HG03108 (cell line): ENCODE measurements around the gene HAUS6.
A peak's percentile ranks its signal among the peaks of the same experiment; 100 is the strongest.
"Not testable (repeated sequence)": the region's sequence is repeated elsewhere in the genome, so short reads cannot be mapped to it uniquely, and the experiment has no call there.

Experiments
- ATAC-seq: cut with Tn5 transposase; IDR thresholded peaks from one replicate; pipeline ENCODE4 v1.9.1; 2021; ENCODE audit warnings: moderate library complexity; ENCODE audit not compliant: unreplicated experiment

The HAUS6 gene

GRCh38 chr9:19119246-19119645 is 16.5 kb upstream of the HAUS6 start:
- ATAC-seq: no peak

DNA sequence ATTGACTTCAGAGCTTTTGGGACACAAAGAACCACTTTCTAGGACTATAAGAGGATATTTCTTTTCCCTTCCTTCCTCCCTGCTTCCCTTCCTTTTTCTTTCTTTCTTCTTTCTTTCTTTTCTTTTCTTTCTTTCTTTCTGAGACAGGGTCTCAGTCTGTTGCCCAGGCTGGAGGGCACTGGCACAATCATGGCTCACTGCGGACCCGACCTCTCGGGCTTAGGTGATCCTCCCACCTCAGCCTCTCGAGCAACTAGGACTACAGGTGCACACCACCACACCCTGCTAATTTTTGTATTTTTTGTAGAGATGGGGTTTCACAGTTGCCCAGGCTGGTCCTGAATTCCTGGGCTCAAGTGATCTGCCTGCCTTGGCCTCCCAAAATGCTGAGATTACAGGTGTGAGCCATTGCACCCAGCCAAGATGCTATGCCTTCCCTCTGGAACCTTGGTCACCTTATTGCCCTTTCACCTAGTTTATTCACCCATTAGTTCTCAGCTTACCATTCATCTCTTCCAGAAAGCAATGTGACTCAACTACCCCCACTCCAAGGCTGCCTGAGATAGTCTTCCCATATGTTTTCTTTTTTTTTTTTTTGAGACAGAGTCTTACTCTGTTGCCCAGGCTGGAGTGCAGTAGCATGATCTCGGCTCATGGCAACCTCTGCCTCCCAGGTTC is 14.5 kb upstream of the HAUS6 start:
- ATAC-seq: no peak

GRCh38 chr9:19116107-19116790 is 13.5 kb upstream of the HAUS6 start:
- ATAC-seq: no peak

GRCh38 chr9:19114680-19115270 is 12.1 kb upstream of the HAUS6 start:
- no peak for ATAC-seq

- ATAC-seq: no peak
Measured at GRCh38 chr9:19113964-19114679, 11.4 kb upstream of the HAUS6 start.

DNA sequence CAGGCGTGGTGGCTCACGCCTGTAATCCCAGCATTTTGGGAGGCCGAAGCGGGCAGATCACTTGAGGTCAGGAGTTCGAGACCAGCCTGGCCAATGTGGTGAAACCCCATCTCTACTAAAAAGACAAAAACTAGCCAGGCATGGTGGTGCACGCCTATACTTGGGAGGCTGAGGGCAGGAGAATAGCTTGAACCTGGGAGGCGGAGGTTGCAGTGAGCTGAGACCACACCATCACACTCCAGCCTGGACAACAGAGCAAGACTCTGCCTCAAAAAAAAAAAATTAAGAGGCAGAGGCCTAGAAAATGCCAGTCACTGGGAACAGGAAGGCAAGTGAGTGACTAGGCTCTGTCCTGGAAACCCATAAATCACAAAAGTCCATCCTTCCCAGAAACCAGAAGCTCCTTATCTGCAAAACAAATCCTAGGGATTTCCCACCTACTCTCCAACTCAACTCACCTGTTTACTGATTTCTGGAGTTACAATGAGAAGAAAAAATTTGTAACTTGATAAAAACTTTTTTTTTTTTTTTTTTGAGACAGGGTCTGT is 10.4 kb upstream of the HAUS6 start:
- not testable (repeated sequence) for ATAC-seq

DNA sequence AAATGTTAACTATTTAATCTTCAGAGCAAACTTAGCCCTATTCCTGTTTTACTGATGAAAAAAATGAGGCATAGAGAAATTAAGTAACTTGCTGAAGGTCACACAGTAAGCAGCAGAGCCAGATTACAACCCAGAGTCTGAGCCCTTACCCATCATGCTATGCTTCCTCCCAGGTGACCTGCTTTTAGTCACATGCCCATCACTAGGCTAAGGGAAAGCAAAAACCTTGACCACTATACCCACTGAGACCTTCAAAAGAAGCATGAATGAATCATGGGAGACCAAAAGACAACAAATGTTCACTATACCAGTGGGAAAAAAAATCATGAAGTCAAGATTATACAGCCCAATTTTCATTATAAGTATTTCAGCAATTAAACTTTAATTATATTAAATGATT is 5.3 kb upstream of the HAUS6 start:
- ATAC-seq: no peak

DNA sequence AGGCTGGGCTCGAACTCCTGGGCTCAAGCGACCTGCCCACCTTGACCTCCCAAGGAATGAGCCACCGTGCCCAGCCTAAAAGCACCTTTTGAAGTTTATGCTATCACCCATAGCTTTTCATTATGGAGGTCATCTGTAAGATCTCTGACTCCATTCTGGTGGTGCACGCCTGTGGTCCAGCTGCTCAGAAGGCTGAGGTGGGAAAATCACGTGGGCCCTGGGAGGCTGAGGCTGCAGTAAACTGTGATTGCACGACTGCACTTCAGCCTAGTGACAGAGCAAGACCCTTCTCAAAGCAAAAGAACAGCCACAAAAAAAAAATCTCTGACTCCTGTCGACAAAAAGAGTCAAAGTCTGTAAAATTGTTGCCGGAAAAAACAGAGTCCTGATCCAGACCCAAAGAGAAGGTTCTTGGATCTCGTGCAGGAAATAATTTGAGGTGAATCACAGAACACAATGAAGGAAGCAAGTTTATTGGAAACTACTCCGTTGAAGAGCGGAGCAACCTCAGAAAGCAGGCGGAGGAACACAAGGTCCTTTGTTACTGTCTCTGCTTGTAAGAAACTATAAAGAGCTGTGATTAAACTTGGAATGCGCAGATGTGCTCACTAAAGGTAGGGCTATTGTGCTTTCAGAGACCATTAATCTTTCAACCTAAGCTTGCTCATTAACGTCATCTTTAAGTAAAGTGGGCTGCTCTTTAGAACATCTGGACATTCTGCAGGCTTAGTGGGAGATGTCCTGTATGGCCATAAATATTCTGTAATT is 2.0 kb upstream of the HAUS6 start:
- ATAC-seq: no peak

- peak; percentile 32 for ATAC-seq
Measured at GRCh38 chr9:19102181-19102630, 498 bp downstream of the HAUS6 start.

- no peak for ATAC-seq
Measured at GRCh38 chr9:19101203-19101602, 1.5 kb downstream of the HAUS6 start.

GRCh38 chr9:19097431-19097830 is 5.3 kb downstream of the HAUS6 start:
- not testable (repeated sequence) for ATAC-seq

DNA sequence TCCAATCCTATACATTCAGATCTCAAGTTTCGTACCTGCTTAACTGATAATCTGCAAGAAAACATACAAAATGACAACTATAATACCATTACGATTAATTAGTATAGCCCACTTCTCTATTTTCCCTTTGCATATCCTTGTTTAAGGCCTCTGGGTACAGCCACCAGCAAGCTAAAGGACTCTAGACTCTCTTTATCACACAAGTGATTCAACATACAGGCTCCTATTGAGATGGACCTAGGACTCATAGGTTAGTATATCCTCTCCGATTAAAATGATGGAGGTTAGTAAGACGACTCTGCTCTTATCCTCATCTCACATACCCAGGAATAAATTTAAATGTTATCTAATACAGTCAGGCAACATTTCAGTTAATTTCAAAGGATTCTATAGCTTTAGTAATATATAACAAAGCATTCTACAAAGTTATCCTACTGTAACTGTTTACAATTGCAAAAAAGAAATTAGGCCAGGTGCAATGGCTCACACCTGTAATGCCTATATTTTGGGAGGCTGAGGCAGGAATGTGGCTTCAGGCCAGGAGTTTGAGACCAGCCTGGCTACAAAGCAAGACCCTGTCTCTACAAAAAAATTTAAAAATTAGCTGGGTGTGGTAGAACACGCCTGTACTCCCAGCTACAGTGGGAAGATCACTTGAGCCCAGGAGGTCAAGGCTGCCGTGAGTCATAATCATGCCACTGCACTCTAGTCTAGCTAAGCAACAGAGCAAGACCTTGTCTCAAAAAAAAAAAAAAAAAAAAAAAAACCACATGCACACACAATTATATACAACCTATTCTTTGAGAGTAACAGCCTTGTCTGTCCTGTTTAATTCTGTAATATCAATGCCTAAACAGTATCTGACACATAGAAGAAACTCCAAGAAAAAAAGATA is 15.4 kb downstream of the HAUS6 start:
- ATAC-seq: no peak

- ATAC-seq: no peak
Measured at GRCh38 chr9:19085295-19085694, 17.4 kb downstream of the HAUS6 start.

DNA sequence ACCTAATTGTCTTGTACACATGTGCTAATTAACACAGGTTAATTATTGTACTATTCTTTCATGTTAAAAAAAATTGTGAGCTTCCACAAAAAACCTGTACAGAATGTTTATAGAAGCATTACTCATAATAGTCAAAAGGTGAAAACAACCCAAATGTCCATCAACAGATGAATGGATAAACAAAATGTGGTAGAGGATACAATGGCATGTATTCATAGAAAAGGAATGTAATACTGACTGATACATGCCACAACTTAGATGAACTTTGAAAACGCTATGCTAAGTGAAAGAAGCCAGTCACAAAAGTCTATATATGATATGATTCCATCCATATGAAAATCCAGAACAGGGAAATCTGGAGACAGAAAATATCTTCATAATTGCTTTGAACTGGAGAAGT is 27.9 kb downstream of the HAUS6 start:
- ATAC-seq: no peak

DNA sequence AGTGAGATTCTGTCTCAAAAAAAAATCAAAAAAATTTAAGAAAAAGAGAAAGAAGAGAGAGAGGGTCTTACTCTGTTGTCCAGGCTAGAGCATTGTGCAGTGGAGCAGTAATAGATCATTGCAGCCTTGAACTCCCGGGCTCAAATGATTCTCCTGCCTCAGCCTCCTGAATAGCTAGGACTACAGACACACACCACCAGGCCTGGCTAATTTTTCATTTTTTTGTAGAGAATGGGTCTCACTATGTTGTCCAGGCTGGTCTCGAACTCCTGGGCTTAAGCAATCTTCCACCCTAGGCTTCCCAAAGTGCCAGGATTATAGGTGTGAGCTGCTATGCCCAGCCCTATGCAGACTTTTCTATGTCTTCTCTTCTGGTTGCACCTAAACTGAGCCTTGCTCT is 28.5 kb downstream of the HAUS6 start:
- no peak for ATAC-seq

DNA sequence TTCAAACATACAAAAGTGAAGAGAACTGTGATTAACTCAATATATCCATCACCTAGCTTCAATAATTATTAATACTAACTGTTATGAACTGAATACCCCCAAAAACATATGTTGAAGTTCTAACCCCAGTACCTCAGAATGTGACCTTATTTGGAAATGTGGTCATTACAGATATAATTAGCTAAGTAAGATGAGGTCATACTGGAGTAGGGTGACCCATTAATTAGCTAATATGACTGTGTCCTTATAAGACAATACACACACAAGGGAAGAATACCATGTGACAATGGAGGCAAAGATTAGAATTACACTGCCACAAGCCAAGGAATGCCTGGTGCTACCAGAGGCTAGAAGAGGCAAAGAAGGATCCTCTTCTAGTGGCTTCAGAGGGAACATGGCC is 45.7 kb downstream of the HAUS6 start:
- ATAC-seq: no peak

GRCh38 chr9:19050637-19051591 is 51.8 kb downstream of the HAUS6 start:
- ATAC-seq: no peak

DNA sequence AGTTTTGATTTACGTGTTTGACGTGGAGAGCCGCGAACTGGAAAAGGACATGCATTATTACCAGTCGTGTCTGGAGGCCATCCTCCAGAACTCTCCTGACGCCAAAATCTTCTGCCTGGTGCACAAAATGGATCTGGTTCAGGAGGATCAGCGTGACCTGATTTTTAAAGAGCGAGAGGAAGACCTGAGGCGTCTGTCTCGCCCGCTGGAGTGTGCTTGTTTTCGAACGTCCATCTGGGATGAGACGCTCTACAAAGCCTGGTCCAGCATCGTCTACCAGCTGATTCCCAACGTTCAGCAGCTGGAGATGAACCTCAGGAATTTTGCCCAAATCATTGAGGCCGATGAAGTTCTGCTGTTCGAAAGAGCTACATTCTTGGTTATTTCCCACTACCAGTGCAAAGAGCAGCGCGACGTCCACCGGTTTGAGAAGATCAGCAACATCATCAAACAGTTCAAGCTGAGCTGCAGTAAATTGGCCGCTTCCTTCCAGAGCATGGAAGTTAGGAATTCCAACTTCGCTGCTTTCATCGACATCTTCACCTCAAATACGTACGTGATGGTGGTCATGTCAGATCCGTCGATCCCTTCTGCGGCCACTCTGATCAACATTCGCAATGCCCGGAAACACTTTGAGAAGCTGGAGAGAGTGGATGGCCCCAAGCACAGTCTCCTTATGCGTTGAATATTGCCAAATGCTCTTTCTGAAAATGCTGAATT is 52.6 kb downstream of the HAUS6 start:
- no peak for ATAC-seq
